Eye (tissue), 1 donor: ENCODE results near the gene FAM184B.

Source experiments
- DNase-seq: peaks from one replicate; pipeline ENCODE4 v3.0.0-alpha.2; 2015

The FAM184B gene

DNA sequence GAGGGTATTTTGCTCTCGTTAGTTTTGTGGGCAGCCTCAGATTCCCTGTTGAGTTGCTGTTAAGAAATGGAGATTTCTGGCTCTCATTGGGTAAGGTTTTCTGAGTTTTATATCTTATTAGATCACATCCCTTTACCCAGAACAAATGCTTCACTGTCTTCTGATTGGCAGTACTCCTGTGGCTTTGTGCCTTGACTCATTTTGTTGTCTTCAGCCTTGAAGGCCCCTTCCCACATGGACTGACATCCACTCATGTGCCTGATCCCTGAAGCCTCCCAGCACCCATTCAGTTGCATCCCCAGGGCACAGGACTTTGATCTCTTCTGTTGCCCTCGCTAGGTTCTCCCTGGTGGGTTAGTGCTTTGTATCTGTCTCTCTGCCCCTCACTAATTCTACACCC is 156.6 kb downstream of the FAM184B start:
- no peak for DNase-seq

DNA sequence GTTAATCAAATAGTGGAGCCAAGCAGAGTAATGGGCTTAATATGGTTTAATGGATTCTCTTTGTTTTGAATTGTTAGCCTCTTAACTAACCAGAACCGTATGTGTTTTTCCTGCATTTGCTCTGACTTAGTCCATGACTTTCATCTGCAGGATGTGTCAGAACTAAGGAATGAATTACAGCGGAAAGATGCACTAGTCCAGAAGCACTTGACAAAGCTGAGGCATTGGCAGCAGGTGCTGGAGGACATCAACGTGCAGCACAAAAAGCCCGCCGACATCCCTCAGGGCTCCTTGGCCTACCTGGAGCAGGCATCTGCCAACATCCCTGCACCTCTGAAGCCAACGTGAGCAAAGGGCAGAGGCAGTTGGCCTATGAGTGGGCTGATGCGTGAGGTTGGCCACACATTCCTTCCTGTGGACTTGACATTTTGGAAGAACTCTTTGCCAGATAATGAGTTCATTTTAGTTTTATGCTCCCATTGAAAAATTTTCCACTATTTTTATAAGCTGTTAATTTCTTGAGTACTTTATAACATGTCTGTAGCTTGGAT is 157.9 kb downstream of the FAM184B start:
- no peak for DNase-seq

DNA sequence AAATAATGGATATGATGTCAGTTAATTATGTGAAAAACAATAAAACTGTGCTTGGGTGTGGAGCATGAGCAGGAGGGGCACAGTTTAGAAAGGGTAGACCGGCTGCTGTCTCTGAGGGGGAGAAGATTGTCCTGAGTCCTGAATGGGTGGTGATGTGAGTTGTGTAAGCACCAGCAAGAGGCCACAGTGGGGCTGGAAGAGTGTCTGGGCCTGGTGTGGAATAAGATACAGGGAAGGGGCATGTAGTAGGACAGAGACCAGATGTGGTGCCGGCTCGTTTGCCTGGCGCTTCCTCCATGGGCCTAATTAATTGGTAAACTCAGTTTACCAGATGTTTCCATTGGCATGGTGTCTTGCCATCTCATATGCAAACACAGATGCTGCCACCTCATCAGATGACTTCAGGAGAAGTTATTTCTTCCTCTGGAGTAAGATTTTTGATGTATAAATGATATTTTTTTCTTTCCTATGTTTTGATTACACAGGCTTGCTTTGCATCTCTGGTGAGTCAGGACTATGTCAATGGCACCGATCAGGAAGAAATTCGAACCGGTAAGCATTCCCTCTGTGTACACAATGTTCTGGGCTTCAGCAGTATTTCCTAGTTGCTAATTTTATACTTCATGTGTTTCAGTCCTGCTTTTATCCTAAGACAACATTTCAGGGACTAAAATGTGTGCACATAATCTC is 161.9 kb downstream of the FAM184B start:
- DNase-seq = no peak

DNA sequence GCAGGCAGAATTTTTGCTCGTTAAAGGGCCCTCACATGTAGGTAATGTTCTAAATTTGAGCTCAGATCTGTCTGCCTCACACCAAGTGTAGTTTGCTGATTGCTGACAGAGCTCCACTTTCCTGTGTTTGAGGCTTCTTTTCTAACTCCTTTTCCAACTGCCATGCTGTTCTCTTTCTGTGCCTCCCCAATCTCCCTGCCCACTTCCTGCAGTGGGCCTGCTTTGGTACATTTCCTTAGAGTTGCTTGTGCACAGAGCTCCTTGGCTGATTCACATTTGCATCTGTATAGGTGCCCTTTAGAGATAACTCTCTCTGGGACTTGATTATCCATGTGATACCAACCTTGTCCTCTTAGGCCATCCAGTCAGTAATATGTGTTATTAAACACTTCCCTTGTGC is 162.5 kb downstream of the FAM184B start:
- DNase-seq = no peak

DNA sequence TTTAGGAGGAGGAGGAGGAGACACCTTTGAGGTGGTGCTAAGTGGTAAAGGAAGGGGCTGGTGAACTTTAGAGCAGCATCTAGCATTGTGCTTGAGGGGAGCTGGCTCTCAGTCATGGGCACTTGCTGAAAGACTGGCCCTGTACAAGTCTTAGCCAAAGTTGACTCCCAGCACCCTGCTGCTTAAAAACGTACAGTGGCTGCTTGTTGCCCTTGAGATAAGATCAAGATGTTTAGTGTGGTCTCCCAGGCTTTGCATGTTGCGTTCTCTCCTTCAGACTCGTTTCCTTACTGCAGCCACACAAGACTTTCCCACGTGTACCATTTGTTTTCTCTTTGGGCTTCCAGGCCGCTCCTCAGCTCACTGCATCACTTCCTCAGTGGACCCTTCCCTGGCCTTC is 165.1 kb downstream of the FAM184B start:
- DNase-seq = no peak

DNA sequence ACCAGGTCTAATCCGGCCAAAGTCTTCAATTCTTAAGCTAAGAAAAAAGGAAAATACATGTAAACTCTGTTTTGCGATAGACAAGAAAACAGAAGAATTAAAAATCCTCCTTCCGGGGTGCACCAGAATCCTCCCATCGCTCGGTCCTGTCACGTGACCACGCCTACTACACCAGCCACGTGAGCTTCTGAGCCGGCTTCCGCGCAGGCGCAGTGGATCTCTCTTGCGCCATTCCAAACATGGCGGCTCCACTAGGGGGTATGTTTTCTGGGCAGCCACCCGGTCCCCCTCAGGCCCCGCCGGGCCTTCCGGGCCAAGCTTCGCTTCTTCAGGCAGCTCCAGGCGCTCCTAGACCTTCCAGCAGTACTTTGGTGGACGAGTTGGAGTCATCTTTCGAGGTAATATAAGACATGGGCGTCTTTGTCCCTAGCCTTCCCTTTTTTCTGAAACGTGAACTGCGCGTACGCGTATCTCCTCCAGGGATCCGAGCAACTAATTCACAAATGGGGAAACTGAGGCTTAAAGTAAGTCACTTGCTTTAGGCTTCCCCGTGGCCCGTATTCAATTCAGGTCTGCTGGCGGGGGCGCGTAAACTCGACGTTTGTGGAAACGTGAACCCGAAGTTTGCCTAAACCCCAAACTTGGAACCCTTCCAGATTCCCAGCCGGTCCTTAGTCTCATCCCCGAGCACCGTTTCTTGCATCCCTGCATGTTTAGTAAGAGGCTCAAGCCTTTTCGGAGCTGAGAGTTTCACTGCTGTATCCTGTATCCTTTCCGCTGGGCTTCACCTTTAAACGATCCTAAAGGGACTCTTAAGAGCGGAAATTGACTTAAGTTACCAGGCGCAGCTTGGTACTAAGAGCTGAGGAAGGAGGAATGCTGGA is 166.8 kb downstream of the FAM184B start, which contains the start of gene MED28:
Gene MED28, plus strand, starts transcription at position 226 of the 884 bp plus-strand sequence. Its CDS starts 14 bp downstream, at position 240.
- peak; percentile 98 for DNase-seq

DNA sequence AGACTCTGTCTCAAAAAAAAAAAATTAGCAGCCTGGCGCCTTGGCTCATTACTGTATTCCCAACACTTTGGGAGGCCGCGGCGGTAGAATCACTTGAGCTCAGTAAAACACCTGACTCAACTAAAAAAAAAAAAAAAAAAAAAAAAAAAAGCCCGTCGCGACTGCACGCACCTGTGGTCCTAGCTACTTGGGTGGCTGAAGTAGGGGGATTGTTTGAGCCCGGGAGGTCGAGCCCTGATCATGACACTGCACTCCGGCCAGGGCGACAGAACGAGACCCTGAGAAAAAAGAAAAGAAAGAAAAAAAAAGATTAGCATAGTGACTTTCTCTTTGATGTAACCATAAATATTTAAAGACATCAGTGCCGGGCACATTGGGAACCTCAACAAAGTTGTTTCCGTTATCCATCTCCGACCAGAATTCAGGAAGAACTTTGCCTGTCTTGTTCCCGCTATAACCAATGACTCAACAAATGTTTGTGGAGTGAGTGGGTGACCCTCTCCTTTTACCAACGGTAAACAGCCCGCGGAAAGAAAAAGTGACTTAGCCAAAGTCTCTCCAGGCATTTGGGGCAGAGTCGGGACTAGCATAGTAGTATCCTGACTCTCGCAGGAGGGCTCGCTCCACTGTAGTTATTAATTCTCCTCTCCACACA is 167.5 kb downstream of the FAM184B start:
- no peak for DNase-seq

DNA sequence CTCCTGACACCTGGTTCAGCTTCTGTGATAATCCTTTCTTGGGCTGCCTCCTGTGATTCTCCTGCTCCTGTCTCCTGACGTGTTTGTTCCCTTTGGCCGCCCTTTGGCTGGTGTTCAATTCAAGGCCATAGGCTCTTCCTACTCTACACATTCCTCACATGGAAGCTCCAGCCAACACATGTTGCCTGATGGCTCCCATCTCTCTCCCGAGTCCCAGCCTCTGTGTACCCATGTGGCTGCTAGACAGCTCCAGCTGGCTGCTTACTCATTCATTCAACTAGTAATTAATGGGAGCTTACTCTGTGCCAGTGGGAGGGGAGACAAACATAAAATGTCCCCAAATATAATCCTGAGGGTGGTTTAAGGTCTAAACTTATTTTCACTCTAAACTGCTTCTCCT is 176.2 kb downstream of the FAM184B start:
- DNase-seq = no peak

DNA sequence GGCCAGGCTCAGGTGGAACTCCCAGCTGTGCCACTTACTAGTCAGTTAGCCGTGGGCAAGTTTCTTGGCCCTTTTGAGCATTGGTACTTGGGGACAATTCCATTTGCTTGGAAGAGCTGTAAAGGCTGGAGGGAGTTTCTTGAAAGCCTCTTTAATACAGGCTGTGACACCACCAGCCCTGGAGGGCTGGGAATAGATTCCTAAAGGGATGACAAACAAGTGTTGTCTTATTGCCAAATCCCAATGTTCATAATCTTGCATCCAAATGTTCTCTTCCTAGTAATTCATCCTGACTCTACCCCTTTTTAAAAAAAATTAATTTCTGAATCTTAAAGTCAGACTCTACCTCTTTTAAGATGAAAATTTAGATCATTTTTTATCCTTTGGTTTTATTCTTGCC is 181.6 kb downstream of the FAM184B start:
- no peak for DNase-seq

DNA sequence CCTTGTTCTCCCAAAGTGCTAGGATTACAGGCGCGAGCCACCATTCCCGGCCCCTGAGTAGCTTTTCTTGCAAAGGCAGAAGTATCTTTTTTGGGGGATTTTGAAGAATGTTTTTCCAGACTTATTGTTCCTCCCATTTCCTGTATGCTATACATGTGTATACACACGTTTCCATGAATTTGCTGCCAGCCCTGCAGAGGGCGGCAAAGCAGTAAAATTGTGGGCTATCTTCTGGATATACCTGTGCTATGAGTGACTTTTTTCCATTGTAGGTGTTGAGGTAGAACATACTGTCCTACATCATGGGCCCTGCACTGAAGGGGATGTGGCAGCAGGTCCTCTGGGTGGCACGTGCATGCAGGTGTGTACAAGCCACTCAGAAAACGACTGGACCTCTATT is 183.9 kb downstream of the FAM184B start:
- peak; percentile 11 for DNase-seq

DNA sequence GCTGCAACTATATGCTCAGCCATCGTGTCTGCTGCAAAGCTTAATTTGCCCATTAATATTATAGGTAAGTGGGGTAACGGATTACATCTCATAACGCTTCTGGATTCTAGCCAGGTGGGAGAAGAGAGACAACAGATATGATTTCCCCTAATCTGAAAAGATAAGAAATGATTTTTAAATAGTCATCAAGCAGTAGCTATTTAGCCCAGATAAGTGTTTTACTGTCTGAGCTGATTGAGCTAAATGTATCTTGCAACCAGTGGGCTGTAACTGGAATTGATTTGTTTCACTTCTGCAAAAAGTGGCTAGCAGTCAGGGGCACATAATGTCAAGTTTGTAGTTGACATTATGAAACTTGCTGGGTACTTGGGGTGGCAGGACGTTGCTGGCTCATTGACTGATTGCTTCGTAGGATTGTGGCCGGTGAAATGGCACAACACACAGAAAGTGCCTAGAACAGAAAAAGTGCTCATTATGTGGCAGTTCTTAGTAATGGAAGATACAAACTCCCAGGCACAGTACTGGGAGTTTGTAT is 185.9 kb downstream of the FAM184B start:
- DNase-seq = no peak

DNA sequence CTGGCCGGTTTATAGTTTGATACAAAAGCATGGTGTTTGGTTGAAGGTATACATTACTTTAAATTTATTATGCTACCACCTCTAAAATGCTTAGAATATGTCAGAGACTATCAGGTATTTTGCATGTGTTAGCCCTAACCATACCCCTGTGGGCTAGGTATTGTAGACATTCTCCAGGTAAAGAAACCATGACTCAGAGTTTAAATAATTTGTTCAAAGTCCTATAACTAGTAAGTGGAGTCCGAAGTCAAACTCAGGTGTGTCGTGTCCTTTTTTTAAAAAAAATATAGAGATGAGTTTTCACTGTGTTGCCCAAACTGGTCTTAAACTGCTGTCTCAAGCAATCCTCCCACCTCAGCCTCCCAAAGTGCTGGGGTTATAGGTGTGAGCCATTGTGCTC is 192.1 kb downstream of the FAM184B start:
- no peak for DNase-seq

DNA sequence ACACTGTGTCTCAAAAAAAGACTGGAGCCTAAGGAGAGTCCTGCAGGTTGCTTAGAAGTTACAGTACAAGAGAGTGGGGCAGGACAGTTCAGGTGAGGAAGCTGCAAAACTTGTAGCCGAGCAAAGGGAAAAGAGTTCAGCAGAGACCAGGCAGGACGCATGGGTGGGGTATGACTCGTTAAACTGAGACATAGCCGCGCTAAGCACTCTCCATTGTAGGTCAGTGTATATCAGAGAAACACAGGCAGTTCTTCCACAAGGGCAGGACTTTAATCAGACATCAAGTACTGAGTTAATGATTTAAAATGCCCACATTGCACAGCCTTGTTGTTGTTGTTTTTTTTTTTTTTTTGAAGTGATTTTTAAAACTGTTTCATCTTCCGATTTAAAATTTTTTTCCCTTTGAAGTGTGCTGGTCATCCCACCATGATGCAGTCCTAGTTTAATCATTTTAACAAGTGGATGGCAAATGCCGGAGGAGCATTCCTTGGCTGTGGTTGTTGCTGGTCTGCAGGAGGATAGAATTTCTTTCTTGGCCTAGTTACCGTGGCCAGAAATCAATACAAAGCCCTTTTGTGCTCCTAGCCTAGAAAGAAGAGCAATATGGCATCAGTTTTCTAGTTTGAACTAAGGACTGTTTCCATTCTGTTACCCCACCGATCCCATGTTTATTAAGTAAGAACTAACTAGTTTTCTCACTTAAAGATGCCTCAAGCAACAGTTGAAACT is 194.2 kb downstream of the FAM184B start:
- DNase-seq = peak; percentile 28

DNA sequence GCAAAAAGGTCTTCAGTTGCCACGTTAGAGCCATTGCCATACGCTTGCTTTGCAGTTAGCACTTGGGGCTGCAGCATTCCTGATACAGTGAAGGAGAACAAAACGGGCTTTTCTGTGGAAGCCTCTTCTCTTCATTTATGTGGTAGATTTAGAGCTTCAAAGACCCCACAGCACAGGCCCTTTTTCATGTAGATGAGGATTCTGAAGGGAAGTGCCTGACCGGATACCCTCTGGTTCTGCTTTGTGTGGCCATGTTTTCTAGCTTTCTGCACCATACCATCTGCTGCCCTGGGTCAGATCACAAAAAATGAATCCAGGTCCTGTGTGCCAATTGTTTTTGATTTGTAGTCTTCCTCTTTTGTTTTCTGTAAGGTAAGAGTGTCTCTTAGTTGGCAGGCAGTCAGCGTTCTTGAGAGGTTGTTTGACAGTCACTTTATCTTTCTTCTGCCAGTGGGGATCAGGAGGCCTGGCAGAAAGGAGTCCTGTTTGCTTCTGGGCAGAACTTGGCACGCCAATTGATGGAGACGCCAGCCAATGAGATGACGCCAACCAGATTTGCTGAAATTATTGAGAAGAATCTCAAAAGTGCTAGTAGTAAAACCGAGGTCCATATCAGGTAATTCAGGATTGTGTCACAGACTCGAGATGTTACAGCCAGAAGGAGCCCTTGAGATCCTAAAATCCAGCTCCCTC is 196.8 kb downstream of the FAM184B start:
- no peak for DNase-seq

DNA sequence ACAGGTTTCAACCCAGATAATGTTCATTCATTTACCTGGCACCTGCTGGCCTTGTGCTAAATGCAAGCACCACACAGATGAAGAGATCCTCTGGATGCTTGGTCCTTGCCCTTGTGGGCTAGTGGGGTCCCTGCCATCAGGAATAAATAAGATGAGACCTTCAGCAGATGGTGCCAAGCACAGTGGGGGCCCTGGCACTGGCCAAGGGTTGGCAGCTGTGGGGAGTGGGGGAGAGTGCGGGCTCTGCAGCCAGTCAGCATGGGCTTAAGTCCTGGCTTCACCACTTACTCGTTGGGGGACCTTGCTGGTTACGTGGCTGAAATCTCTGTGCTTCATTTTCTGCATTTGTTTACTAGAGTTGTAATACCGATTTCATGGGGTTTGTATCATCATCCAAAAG is 197.5 kb downstream of the FAM184B start:
- DNase-seq = no peak

DNA sequence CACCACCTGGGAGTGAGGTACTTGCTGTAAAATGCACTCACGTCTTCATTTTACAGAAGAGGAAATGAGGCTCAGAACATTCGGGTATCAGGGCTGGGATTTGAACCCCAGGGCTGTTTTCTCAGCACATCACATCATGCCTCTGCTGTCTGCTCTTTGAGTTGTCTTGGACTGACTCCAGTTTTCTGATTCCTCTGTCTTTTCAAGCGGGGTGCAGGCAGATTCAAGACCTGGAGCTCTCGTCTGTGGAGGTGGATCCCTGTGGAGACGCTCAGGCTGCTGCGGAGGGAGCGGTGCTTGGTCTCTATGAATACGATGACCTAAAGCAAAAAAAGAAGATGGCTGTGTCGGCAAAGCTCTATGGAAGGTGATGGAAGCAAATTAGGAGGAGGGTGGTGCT is 198.1 kb downstream of the FAM184B start:
- no peak for DNase-seq

DNA sequence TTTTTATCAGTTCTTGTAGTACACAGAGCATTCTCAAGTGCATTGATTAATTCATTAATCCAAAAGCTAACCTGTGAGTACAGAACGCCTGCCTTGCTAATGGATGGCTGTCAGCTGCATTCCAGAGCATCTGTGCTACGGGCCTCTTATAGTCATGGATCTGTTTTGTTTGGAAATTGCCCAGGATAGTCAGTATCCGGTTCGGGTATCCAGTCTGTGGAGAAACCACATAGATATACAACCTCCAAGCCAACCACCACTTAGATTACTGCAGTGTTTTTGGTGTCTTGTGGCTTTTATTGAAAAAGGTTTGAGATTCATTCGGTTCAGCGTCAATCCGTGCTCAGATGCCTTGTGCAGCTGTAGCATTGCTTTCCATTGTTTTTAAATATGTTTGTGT is 200.5 kb downstream of the FAM184B start:
- no peak for DNase-seq
